SK-MEL-5 (cell line): Measurements from ENCODE around the gene NAA35. TPM values are rescaled to one million over a fixed set of nuclear protein-coding genes. Genes with fewer than 3 reads are reported as not detected.
A peak's percentile ranks its signal among the peaks of the same experiment; 100 is the strongest.
"Not testable (repeated sequence)": the region's sequence is repeated elsewhere in the genome, so short reads cannot be mapped to it uniquely, and the experiment has no call there.

ENCODE experiments used
- DNase-seq: peaks from one replicate; pipeline ENCODE4 v3.0.0-alpha.2; 2016; ENCODE audit warnings: low read depth, low spot score
- in situ Hi-C: cut with HindIII; loops from 2 replicates; pipeline ENCODE4 v1.10.0; 2016; ENCODE audit warnings: low sequenced_read_pairs, high pct_unique_total_duplicates, low pct_unique_long_range_greater_than_20kb
- total RNA-seq: library from RNA; depleted of rRNA; stranded (reverse); fragments of >200 nt; shearing (Covaris generic); gene quantifications from 2 replicates; pipeline ENCODE4 v1.2.3, GENCODE V29; 2014

The NAA35 gene
- total RNA-seq, 1 experiment from 2014 or later = 29.2 TPM

GRCh38 chr9:86043999-86044398, 103.1 kb downstream of the NAA35 start:
- DNase-seq = peak; percentile 59
- in situ Hi-C loops = no loop called here

- no peak for DNase-seq
- in situ Hi-C loops = no loop called here
Measured at GRCh38 chr9:86045654-86046053, 104.7 kb downstream of the NAA35 start.

GRCh38 chr9:86046071-86046636, 105.2 kb downstream of the NAA35 start:
- in situ Hi-C loops = no loop called here
- no peak for DNase-seq

- in situ Hi-C loops = no loop called here
- DNase-seq = no peak
Measured at GRCh38 chr9:86046930-86047341, 106.0 kb downstream of the NAA35 start.

GRCh38 chr9:86047361-86047760, 106.4 kb downstream of the NAA35 start:
- in situ Hi-C loops = no loop called here
- no peak for DNase-seq

- DNase-seq, in situ Hi-C loops: not testable (repeated sequence)
Measured at GRCh38 chr9:86048018-86048742, 107.2 kb downstream of the NAA35 start.

- in situ Hi-C loops = no loop called here
- DNase-seq = no peak
Measured at GRCh38 chr9:86052556-86053468, 111.9 kb downstream of the NAA35 start.

GRCh38 chr9:86054695-86055094, 113.7 kb downstream of the NAA35 start:
- no peak for DNase-seq
- in situ Hi-C loops = no loop called here

- in situ Hi-C loops = no loop called here
- no peak for DNase-seq
Measured at GRCh38 chr9:86057491-86057890, 116.5 kb downstream of the NAA35 start.

- DNase-seq = no peak
- in situ Hi-C loops = no loop called here
Measured at GRCh38 chr9:86061972-86062739, 121.2 kb downstream of the NAA35 start.

GRCh38 chr9:86062845-86063693, 122.1 kb downstream of the NAA35 start:
- DNase-seq = no peak
- in situ Hi-C loops = no loop called here

GRCh38 chr9:86064220-86064619, 123.3 kb downstream of the NAA35 start:
- DNase-seq = no peak
- in situ Hi-C loops = no loop called here

- in situ Hi-C loops = no loop called here
- no peak for DNase-seq
Measured at GRCh38 chr9:86069206-86069869, 128.4 kb downstream of the NAA35 start.
